H1 (cell line): Measurements from ENCODE around the gene ARHGEF7.

ENCODE experiments used
- CREB1 ChIP-seq: IDR thresholded peaks from 2 replicates; pipeline ENCODE4 v1.6.1; 2012; ENCODE audit warnings: inconsistent platforms
- EZH2 ChIP-seq: fragments of 200-600 bp; sonication (generic); IDR thresholded peaks from 2 replicates; pipeline ENCODE4 v1.7.1; 2012; ENCODE audit warnings: low read depth, mild to moderate bottlenecking, moderate library complexity, low read length, inconsistent platforms; ENCODE audit not compliant: severe bottlenecking
- NRF1 ChIP-seq: IDR thresholded peaks from 2 replicates; pipeline ENCODE4 v1.6.1; 2011; ENCODE audit warnings: mild to moderate bottlenecking, low read depth, low read length, improper control_type of control experiment
- SIX5 ChIP-seq: IDR thresholded peaks from 2 replicates; pipeline ENCODE4 v1.6.1; 2011; ENCODE audit warnings: mild to moderate bottlenecking, low read depth, low read length
- SP4 ChIP-seq: IDR thresholded peaks from 2 replicates; pipeline ENCODE4 v1.6.1; 2012; ENCODE audit warnings: low read length, inconsistent platforms
- USF2 ChIP-seq: IDR thresholded peaks from 2 replicates; pipeline ENCODE4 v1.6.1; 2011; ENCODE audit warnings: low read length, improper control_type of control experiment

- TF ChIP-seq USF2 (no peak), EZH2 (no peak), CREB1 (no peak), SP4 (no peak), SIX5 (no peak), NRF1 (no peak)
Observed at GRCh38 chr13:111119966-111120365, 4.9 kb downstream of the ARHGEF7 start.
